Measurements from ENCODE around the gene FAM120C. TPM values are rescaled to one million over a fixed set of nuclear protein-coding genes. Genes with fewer than 3 reads are reported as not detected.

Gene FAM120C
- total and polyA plus RNA-seq, 3 experiments from 2014 or later: 4.8 to 9.0 (median 8.2) TPM

Other genes with a start within 250 kb of the FAM120C start
- 10 to 100 TPM; 42.7 to 45.5 TPM for gene PHF8, start 138.8 kb downstream of the FAM120C start, total RNA-seq
- gene PHF8, start 138.8 kb downstream of the FAM120C start, polyA plus RNA-seq: 18.7 TPM
- gene WNK3, start 174.8 kb upstream of the FAM120C start, total RNA-seq: under 1 TPM; 0.13 TPM
- 0.13 TPM for gene WNK3, start 174.8 kb upstream of the FAM120C start, polyA plus RNA-seq

Measured in CD8-positive, alpha-beta memory T cell (primary cell).